H9 (cell line): Measurements from ENCODE around the gene HIC2. TPM values are rescaled to one million over a fixed set of nuclear protein-coding genes. Genes with fewer than 3 reads are reported as not detected.

Experiments
- DNase-seq: peaks from one replicate; pipeline ENCODE4 v3.0.0-alpha.2; 2017
- H2AFZ ChIP-seq: one replicate; pipeline ENCODE4 v1.6.1; 2013; ENCODE audit warnings: mild to moderate bottlenecking, low read length, control low read depth, moderate library complexity
- H2AK5ac ChIP-seq: 2 replicates; pipeline ENCODE4 v1.6.1; 2013; ENCODE audit warnings: low read length, control low read depth, mixed read lengths; ENCODE audit not compliant: insufficient read length
- H2BK120ac ChIP-seq: one replicate; pipeline ENCODE4 v1.6.1; 2013; ENCODE audit warnings: low read depth, mild to moderate bottlenecking, low read length, control low read depth, inconsistent platforms; ENCODE audit not compliant: poor library complexity, severe bottlenecking
- H2BK12ac ChIP-seq: 2 replicates; pipeline ENCODE4 v1.6.1; 2013; ENCODE audit warnings: low read length, control low read depth, mixed read lengths, low read depth; ENCODE audit not compliant: insufficient read length
- H2BK15ac ChIP-seq: 2 replicates; pipeline ENCODE4 v1.6.1; 2013; ENCODE audit warnings: low read depth, low read length, control low read depth
- H2BK20ac ChIP-seq: one replicate; pipeline ENCODE4 v1.6.1; 2013; ENCODE audit warnings: low read depth, mild to moderate bottlenecking, low read length, control low read depth, inconsistent platforms; ENCODE audit not compliant: poor library complexity, severe bottlenecking
- H2BK5ac ChIP-seq: 2 replicates; pipeline ENCODE4 v1.6.1; 2013; ENCODE audit warnings: low read length, control low read depth, mixed read lengths; ENCODE audit not compliant: insufficient read length
- H3K14ac ChIP-seq: 2 replicates; pipeline ENCODE4 v1.6.1; 2013; ENCODE audit warnings: low read length, control low read depth; ENCODE audit not compliant: insufficient read depth
- H3K18ac ChIP-seq: 2 replicates; pipeline ENCODE4 v1.6.1; 2013; ENCODE audit warnings: low read depth, mild to moderate bottlenecking, mixed read lengths, low read length, control low read depth; ENCODE audit not compliant: insufficient read length
- H3K23ac ChIP-seq: 2 replicates; pipeline ENCODE4 v1.6.1; 2013; ENCODE audit warnings: low read length, control low read depth, mixed read lengths, low read depth; ENCODE audit not compliant: insufficient read length
- H3K23me2 ChIP-seq: 2 replicates; pipeline ENCODE4 v1.6.1; 2013; ENCODE audit warnings: low read depth, mild to moderate bottlenecking, mixed read lengths, low read length, control low read depth; ENCODE audit not compliant: insufficient read length, poor library complexity, severe bottlenecking
- H3K27ac ChIP-seq: 2 replicates; pipeline ENCODE4 v1.5.1; 2013; ENCODE audit warnings: low read length, control low read depth, mixed read lengths, low read depth; ENCODE audit not compliant: insufficient read length
- H3K27me3 ChIP-seq: 2 replicates; pipeline ENCODE4 v1.6.1; 2013; ENCODE audit warnings: low read length, control low read depth, inconsistent platforms; ENCODE audit not compliant: insufficient read depth
- H3K4ac ChIP-seq: 2 replicates; pipeline ENCODE4 v1.6.1; 2013; ENCODE audit warnings: low read depth, mild to moderate bottlenecking, control low read depth, inconsistent platforms, low read length, moderate library complexity
- H3K4me1 ChIP-seq: 2 replicates; pipeline ENCODE4 v1.6.1; 2013; ENCODE audit warnings: low read length, control low read depth, inconsistent platforms; ENCODE audit not compliant: insufficient read depth
- H3K4me2 ChIP-seq: 2 replicates; pipeline ENCODE4 v1.6.1; 2013; ENCODE audit warnings: low read length, control low read depth, mixed read lengths; ENCODE audit not compliant: insufficient read length, insufficient read depth
- H3K56ac ChIP-seq: 2 replicates; pipeline ENCODE4 v1.6.1; 2013; ENCODE audit warnings: low read depth, mild to moderate bottlenecking, mixed read lengths, low read length, control low read depth; ENCODE audit not compliant: insufficient read length
- H3K79me1 ChIP-seq: 2 replicates; pipeline ENCODE4 v1.6.1; 2013; ENCODE audit warnings: low read depth, mild to moderate bottlenecking, moderate library complexity, low read length, control low read depth, inconsistent platforms; ENCODE audit not compliant: insufficient read depth, poor library complexity, severe bottlenecking
- H3K79me2 ChIP-seq: 2 replicates; pipeline ENCODE4 v1.6.1; 2013; ENCODE audit warnings: low read length, control low read depth, inconsistent platforms; ENCODE audit not compliant: insufficient read depth
- H3K9ac ChIP-seq: 2 replicates; pipeline ENCODE4 v1.6.1; 2013; ENCODE audit warnings: low read length, control low read depth, mixed read lengths; ENCODE audit not compliant: insufficient read length; ENCODE audit errors: extremely low read depth
- H3K9me3 ChIP-seq: one replicate; pipeline ENCODE4 v1.6.1; 2013; ENCODE audit warnings: low read depth, low read length, inconsistent platforms; ENCODE audit not compliant: control insufficient read depth
- H3T11ph ChIP-seq: one replicate; pipeline ENCODE4 v1.6.1; 2013; ENCODE audit warnings: mild to moderate bottlenecking, low read length, control low read depth, inconsistent platforms
- H4K20me1 ChIP-seq: one replicate; pipeline ENCODE4 v1.6.1; 2013; ENCODE audit not compliant: control insufficient read depth, insufficient read length, insufficient read depth
- H4K5ac ChIP-seq: 2 replicates; pipeline ENCODE4 v1.6.1; 2013; ENCODE audit warnings: low read depth, mild to moderate bottlenecking, mixed read lengths, low read length, control low read depth; ENCODE audit not compliant: insufficient read length
- H4K8ac ChIP-seq: replicated peaks from 2 replicates; pipeline ENCODE4 v1.6.1; 2013; ENCODE audit warnings: low read length, control low read depth, mixed read lengths, low read depth; ENCODE audit not compliant: insufficient read length
- H4K91ac ChIP-seq: 2 replicates; pipeline ENCODE4 v1.6.1; 2013; ENCODE audit warnings: low read depth, mild to moderate bottlenecking, moderate library complexity, mixed read lengths, low read length, control low read depth; ENCODE audit not compliant: insufficient read length
- H3K27ac Mint-ChIP-seq, 3 experiments: 2 replicates in 2 of 3; 3 replicates in 1 of 3; pipeline ENCODE4 v1.8.0; 2020 to 2021; ENCODE audit warnings: mixed read lengths in 3 of 3, mild to moderate bottlenecking in 1 of 3, moderate library complexity in 1 of 3
- H3K27me3 Mint-ChIP-seq: 2 replicates; pipeline ENCODE4 v1.8.0; 2021; ENCODE audit warnings: low read depth, mild to moderate bottlenecking, moderate library complexity, mixed read lengths
- H3K36me3 Mint-ChIP-seq, 3 experiments: 2 replicates in 2 of 3; 3 replicates in 1 of 3; pipeline ENCODE4 v1.8.0; 2020 to 2021; ENCODE audit warnings: low read depth in 3 of 3, mixed read lengths in 3 of 3; ENCODE audit not compliant: insufficient read depth in 1 of 3
- H3K4me1 Mint-ChIP-seq, 2 experiments: 2 replicates each; pipeline ENCODE4 v1.8.0; 2020; ENCODE audit warnings: mixed read lengths in 2 of 2
- H3K4me3 Mint-ChIP-seq, 2 experiments: 2 replicates in 1 of 2; 3 replicates in 1 of 2; pipeline ENCODE4 v1.8.0; 2020 to 2021; ENCODE audit warnings: mild to moderate bottlenecking in 2 of 2, mixed read lengths in 2 of 2, moderate library complexity in 1 of 2
- H3K9me3 Mint-ChIP-seq, 2 experiments: 2 replicates in 1 of 2; 3 replicates in 1 of 2; pipeline ENCODE4 v1.8.0; 2020; ENCODE audit warnings: mild to moderate bottlenecking in 2 of 2, mixed read lengths in 2 of 2, moderate library complexity in 1 of 2
- WGBS: extraction: QIAGEN DNeasy Blood & Tissue Kit; methylation state at CpG from one replicate; pipeline ENCODE4 v1.1.7; 2013; ENCODE audit warnings: missing lambda C conversion rate, low lambda C conversion rate, mixed read lengths; ENCODE audit not compliant: insufficient read length; ENCODE audit errors: extremely low coverage; 5-methylcytosine and 5-hydroxymethylcytosine counted together
- total RNA-seq: library from RNA; stranded (reverse); gene quantifications from 2 replicates; pipeline ENCODE4 v1.2.1, GENCODE V29; 2021
- TF ChIP-seq, protein P1 (sequence below): fragments of 200-600 bp; sonication (generic); conservative IDR thresholded peaks from 3 replicates; pipeline ENCODE4 v1.8.0; 2021; ENCODE audit warnings: antibody characterized with exemption, mild to moderate bottlenecking

HIC2 gene
- total RNA-seq, 1 experiment from 2014 or later: 24.9 TPM

DNA sequence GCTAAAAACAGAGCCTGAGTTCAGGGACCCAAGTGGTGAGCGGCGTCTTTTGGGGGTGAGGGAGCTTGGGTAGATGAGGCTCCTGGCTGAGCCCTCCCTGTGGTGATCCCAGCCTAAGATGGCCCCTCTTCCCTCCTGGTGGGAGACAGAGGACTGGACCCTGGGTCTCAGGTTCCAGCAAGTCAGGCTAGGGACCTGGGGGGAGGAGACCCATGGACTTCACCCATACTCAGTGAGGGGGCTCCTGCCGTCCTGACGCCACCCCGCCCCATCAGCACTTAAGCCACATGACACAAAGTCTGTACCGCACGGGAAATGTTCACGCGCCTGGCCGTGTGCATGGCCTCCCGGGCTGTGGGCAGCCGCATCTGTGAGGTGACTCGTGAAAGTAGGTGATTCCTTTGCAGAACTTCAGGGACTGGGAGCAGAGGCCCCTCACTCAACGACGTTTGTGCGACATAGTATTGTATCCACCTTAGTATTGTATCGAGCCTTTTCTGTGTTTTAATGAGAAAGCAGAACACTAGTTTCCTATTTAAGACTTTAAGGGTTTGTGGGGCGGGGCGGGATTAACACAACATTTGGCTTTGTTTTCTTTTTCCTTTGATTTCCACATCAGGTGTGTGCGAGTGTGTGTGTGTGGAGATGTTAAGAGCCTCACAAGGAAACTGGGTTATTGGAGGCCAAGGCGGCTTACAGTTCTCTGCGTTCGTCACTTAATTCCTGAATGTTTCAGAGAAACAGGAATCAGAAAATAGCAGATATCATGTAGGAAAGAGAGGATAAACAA lies 31.7 kb downstream of the HIC2 start:
- H2BK12ac ChIP-seq: no peak overlapping the region
- Mint-ChIP-seq H3K36me3 (peaks cover 5 to 30% (median 21%) of the 10 kb centered on the region in 3 experiments; a peak in 6 of 7 replicates), H3K27ac (peak overlapping the region in 1 of 3 experiments; percentile 55; a peak in 1 of 7 replicates), H3K9me3 (no peaks in the 10 kb centered on the region), H3K27me3 (no peaks in the 10 kb centered on the region), H3K4me3 (no peak overlapping the region), H3K4me1 (peaks cover 11 to 31% of the 10 kb centered on the region in 2 experiments)
- H3K23me2 ChIP-seq: no peaks in the 10 kb centered on the region
- H3K4me1 ChIP-seq: no peaks in the 10 kb centered on the region
- TF ChIP-seq, protein P1, sequence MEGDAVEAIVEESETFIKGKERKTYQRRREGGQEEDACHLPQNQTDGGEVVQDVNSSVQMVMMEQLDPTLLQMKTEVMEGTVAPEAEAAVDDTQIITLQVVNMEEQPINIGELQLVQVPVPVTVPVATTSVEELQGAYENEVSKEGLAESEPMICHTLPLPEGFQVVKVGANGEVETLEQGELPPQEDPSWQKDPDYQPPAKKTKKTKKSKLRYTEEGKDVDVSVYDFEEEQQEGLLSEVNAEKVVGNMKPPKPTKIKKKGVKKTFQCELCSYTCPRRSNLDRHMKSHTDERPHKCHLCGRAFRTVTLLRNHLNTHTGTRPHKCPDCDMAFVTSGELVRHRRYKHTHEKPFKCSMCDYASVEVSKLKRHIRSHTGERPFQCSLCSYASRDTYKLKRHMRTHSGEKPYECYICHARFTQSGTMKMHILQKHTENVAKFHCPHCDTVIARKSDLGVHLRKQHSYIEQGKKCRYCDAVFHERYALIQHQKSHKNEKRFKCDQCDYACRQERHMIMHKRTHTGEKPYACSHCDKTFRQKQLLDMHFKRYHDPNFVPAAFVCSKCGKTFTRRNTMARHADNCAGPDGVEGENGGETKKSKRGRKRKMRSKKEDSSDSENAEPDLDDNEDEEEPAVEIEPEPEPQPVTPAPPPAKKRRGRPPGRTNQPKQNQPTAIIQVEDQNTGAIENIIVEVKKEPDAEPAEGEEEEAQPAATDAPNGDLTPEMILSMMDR: no peak
- no peaks in the 10 kb centered on the region for H3K27me3 ChIP-seq
- H2AK5ac ChIP-seq: no peak overlapping the region
- no peak overlapping the region for H3K4ac ChIP-seq
- H3T11ph ChIP-seq: no peak overlapping the region
- no peak overlapping the region for H2BK5ac ChIP-seq
- peak; percentile 18 for DNase-seq
- no peak overlapping the region for H2AFZ ChIP-seq
- H3K14ac ChIP-seq: no peak overlapping the region; the same call in 1 of the 2 replicates
- H4K20me1 ChIP-seq: no peaks in the 10 kb centered on the region
- no peak overlapping the region for H4K5ac ChIP-seq
- no peak overlapping the region for H2BK15ac ChIP-seq
- H3K27ac ChIP-seq: no peak overlapping the region
- no peak overlapping the region for H3K56ac ChIP-seq
- no peak overlapping the region for H3K9ac ChIP-seq
- WGBS: no CpG with 5 or more reads among the region's 23 CpGs
- no peaks in the 10 kb centered on the region for H3K9me3 ChIP-seq
- H3K79me1 ChIP-seq: peaks cover 5% of the 10 kb centered on the region
- H3K4me2 ChIP-seq: no peak overlapping the region
- no peaks in the 10 kb centered on the region for H3K79me2 ChIP-seq
- H2BK20ac ChIP-seq: no peak overlapping the region
- H4K8ac ChIP-seq: no peak overlapping the region
- no peak overlapping the region for H4K91ac ChIP-seq
- H3K18ac ChIP-seq: no peak overlapping the region
- no peak overlapping the region for H2BK120ac ChIP-seq
- no peak overlapping the region for H3K23ac ChIP-seq
